OCI-LY7 (cell line): Measurements from ENCODE around the gene NDUFS6.

Experiments used
- CTCF ChIP-seq: fragments of 200-600 bp; sonication (generic); conservative IDR thresholded peaks from 2 replicates; pipeline ENCODE4 v1.5.1; 2014; ENCODE audit warnings: mild to moderate bottlenecking, antibody characterized with exemption, low read length, moderate library complexity, mixed read lengths
- EZH2phosphoT487 ChIP-seq: fragments of 200-600 bp; sonication (generic); IDR thresholded peaks from 2 replicates; pipeline ENCODE4 v1.6.1; 2018; ENCODE audit warnings: low read depth, borderline replicate concordance, mild to moderate bottlenecking, mixed run types, antibody characterized with exemption, low read length, moderate library complexity, mixed read lengths

GRCh38 chr5:1858436-1858835 is 57.2 kb downstream of the NDUFS6 start:
- TF ChIP-seq CTCF (no peak), EZH2phosphoT487 (no peak)
